Measurements from ENCODE around the gene BCKDHA. TPM values are rescaled to one million over a fixed set of nuclear protein-coding genes. Genes with fewer than 3 reads are reported as not detected.

The BCKDHA gene
- total RNA-seq, 3 donors from 2014 or later (not counting 1 experiment from before 2014, with no cell fraction given), result 26.5 to 29.0 (median 28.3) TPM

DNA sequence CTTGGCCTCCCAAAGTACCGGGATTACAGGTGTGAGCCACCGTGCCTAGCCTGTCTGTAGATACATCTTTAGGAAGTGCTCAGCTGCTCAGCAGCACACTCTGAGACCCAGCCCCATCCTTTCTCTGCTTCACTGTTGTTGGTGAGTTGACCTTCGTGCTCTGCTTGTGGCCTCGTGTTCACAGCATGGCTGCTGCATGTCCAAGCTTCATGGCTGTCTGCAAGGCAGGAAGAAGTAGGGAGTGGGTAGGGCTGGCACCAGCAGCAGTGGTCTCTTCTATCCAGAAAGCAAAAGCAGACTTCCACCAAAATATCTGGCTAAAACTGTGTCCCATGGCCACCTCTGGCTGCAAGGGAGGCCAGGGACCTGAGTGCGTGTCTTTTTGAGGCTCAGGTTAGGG lies 15.3 kb downstream of the BCKDHA start:
- TF ChIP-seq, protein P1, sequence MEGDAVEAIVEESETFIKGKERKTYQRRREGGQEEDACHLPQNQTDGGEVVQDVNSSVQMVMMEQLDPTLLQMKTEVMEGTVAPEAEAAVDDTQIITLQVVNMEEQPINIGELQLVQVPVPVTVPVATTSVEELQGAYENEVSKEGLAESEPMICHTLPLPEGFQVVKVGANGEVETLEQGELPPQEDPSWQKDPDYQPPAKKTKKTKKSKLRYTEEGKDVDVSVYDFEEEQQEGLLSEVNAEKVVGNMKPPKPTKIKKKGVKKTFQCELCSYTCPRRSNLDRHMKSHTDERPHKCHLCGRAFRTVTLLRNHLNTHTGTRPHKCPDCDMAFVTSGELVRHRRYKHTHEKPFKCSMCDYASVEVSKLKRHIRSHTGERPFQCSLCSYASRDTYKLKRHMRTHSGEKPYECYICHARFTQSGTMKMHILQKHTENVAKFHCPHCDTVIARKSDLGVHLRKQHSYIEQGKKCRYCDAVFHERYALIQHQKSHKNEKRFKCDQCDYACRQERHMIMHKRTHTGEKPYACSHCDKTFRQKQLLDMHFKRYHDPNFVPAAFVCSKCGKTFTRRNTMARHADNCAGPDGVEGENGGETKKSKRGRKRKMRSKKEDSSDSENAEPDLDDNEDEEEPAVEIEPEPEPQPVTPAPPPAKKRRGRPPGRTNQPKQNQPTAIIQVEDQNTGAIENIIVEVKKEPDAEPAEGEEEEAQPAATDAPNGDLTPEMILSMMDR (IDR thresholded peaks at IDR 0.05), result no peak
- H3K27me3 Mint-ChIP-seq (ENCODE audit: low read depth in 2 of 2), result no peaks in the 10 kb centered on the region
- Histone ChIP-seq H3K4me1 (ENCODE audit: control insufficient read depth, insufficient read depth, low read length) (peaks cover 22% of the 10 kb centered on the region), H3K9me3 (ENCODE audit: control insufficient read depth, insufficient read depth, low read length) (no peaks in the 10 kb centered on the region), H3K4me3 (ENCODE audit: low read length) (no peak overlapping the region), H3K27ac (ENCODE audit: low read length) (no peak overlapping the region), H3K27me3 (ENCODE audit: control insufficient read depth, insufficient read depth, low read length) (no peaks in the 10 kb centered on the region), H3K36me3 (ENCODE audit: control insufficient read depth, insufficient read depth, low read length) (peaks cover 43% of the 10 kb centered on the region)
- H3K4me3 Mint-ChIP-seq, result no peak overlapping the region
- no peak overlapping the region for H3K27ac Mint-ChIP-seq
- H3K4me1 Mint-ChIP-seq, result peaks cover 6 to 19% of the 10 kb centered on the region in 2 donors
- 97% methylated on average over 5 of the region's 5 CpGs for WGBS (ENCODE audit: insufficient coverage)
- no peaks in the 10 kb centered on the region for H3K9me3 Mint-ChIP-seq
- intact Hi-C loops (cut with micrococcal nuclease), result no loop called here
- no peak for ATAC-seq
- no peaks in the 10 kb centered on the region for H3K36me3 Mint-ChIP-seq
- DNase-seq, result no peak

DNA sequence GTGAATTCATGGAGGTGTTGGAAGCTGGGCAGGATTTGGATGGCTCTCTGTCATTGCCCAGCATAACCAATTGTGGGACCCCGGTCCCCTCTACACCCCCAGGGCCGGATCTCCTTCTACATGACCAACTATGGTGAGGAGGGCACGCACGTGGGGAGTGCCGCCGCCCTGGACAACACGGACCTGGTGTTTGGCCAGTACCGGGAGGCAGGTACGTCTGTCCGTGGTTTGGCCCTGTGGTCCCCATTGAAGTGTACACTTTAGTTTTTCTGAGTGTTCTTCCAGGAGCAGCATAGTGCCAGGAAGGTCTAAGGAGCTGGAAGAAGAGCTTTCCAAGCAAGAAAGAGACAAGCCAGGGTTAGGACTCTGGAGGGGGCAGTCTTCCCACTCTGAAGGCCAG lies 16.3 kb downstream of the BCKDHA start:
- Histone ChIP-seq H3K9me3 (ENCODE audit: control insufficient read depth, insufficient read depth, low read length) (no peaks in the 10 kb centered on the region), H3K27me3 (ENCODE audit: control insufficient read depth, insufficient read depth, low read length) (no peaks in the 10 kb centered on the region), H3K27ac (ENCODE audit: low read length) (no peak overlapping the region), H3K4me1 (ENCODE audit: control insufficient read depth, insufficient read depth, low read length) (peaks cover 18% of the 10 kb centered on the region), H3K36me3 (ENCODE audit: control insufficient read depth, insufficient read depth, low read length) (peaks cover 49% of the 10 kb centered on the region), H3K4me3 (ENCODE audit: low read length) (no peak overlapping the region)
- 96% methylated on average over 10 of the region's 10 CpGs for WGBS (ENCODE audit: insufficient coverage)
- H3K9me3 Mint-ChIP-seq, result no peaks in the 10 kb centered on the region
- no peaks in the 10 kb centered on the region for H3K36me3 Mint-ChIP-seq
- peaks cover 6 to 16% of the 10 kb centered on the region in 2 donors for H3K4me1 Mint-ChIP-seq
- TF ChIP-seq, protein P1 (IDR thresholded peaks at IDR 0.05), result no peak
- no peak overlapping the region for H3K4me3 Mint-ChIP-seq
- no peaks in the 10 kb centered on the region for H3K27me3 Mint-ChIP-seq (ENCODE audit: low read depth in 2 of 2)
- intact Hi-C loops (cut with micrococcal nuclease), result no loop called here
- no peak overlapping the region for H3K27ac Mint-ChIP-seq
- DNase-seq (no peak), ATAC-seq (no peak)

DNA sequence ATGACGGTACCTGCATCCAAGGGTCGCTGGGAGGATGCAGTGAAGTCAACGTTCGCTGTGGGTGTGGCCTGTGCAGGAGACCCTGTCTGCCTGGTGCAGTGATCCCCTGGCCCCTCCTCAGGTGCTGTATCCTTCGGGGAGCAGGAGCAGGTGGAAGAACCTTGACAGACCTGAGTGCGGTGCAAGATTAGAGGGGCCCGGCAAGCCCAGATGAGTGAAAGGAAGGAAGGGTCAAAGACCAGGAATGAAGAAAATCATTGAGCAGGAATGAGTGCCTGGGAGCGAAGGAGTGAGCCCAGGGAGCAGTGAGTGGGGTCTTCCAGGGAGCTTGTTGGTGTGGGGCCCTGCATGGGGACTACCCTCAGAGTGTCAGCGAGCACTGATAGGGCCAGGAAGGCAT lies 16.8 kb downstream of the BCKDHA start:
- Histone ChIP-seq H3K36me3 (ENCODE audit: control insufficient read depth, insufficient read depth, low read length) (peaks cover 54% of the 10 kb centered on the region), H3K27ac (ENCODE audit: low read length) (no peak overlapping the region), H3K27me3 (ENCODE audit: control insufficient read depth, insufficient read depth, low read length) (no peaks in the 10 kb centered on the region), H3K4me3 (ENCODE audit: low read length) (no peak overlapping the region), H3K4me1 (ENCODE audit: control insufficient read depth, insufficient read depth, low read length) (peaks cover 13% of the 10 kb centered on the region), H3K9me3 (ENCODE audit: control insufficient read depth, insufficient read depth, low read length) (no peaks in the 10 kb centered on the region)
- H3K4me3 Mint-ChIP-seq, result no peak overlapping the region
- no peak for DNase-seq
- no peak for ATAC-seq
- no peaks in the 10 kb centered on the region for H3K9me3 Mint-ChIP-seq
- intact Hi-C loops (cut with micrococcal nuclease), result no loop called here
- H3K27me3 Mint-ChIP-seq (ENCODE audit: low read depth in 2 of 2), result no peaks in the 10 kb centered on the region
- no peaks in the 10 kb centered on the region for H3K36me3 Mint-ChIP-seq
- peak overlapping the region in 1 of 2 donors; percentile 66 for H3K27ac Mint-ChIP-seq
- peaks cover 1 to 11% of the 10 kb centered on the region in 2 donors for H3K4me1 Mint-ChIP-seq
- TF ChIP-seq, protein P1 (IDR thresholded peaks at IDR 0.05), result no peak
- 96% methylated on average over 9 of the region's 9 CpGs for WGBS (ENCODE audit: insufficient coverage)

DNA sequence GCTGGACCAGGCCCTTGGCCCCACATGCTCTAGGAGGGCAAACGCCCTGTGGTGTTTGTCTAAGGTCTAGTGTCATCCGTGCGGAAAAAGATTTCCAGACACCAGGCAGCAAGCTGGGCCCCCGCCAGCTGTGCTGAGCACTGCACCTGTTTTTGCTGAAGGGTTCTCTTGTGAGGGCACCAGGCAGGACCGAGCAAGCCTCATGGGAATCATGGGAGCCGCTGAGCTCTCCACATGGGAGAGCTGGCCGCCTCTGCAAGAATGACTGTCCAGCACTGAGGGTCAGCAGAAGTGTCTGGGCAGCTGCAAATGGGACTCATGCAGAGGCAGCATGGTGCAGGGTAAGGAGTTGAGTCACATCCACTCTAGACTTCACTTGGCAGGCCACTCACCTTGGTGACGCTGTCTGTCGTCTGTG lies 17.5 kb downstream of the BCKDHA start:
- Mint-ChIP-seq H3K4me1 (peaks cover 0 to 5% of the 10 kb centered on the region in 2 donors), H3K27ac (no peak overlapping the region), H3K9me3 (no peaks in the 10 kb centered on the region), H3K27me3 (ENCODE audit: low read depth in 2 of 2) (no peaks in the 10 kb centered on the region), H3K4me3 (no peak overlapping the region), H3K36me3 (no peaks in the 10 kb centered on the region)
- WGBS (ENCODE audit: insufficient coverage), result 95% methylated on average over 7 of the region's 9 CpGs
- ATAC-seq, result no peak
- H3K4me1 ChIP-seq (ENCODE audit: control insufficient read depth, insufficient read depth, low read length), result peaks cover 11% of the 10 kb centered on the region
- TF ChIP-seq, protein P1 (IDR thresholded peaks at IDR 0.05), result no peak
- no peaks in the 10 kb centered on the region for H3K27me3 ChIP-seq (ENCODE audit: control insufficient read depth, insufficient read depth, low read length)
- H3K27ac ChIP-seq (ENCODE audit: low read length), result no peak overlapping the region
- no peak for DNase-seq
- no peaks in the 10 kb centered on the region for H3K9me3 ChIP-seq (ENCODE audit: control insufficient read depth, insufficient read depth, low read length)
- intact Hi-C loops (cut with micrococcal nuclease), result no loop called here
- H3K4me3 ChIP-seq (ENCODE audit: low read length), result no peak overlapping the region
- peaks cover 60% of the 10 kb centered on the region for H3K36me3 ChIP-seq (ENCODE audit: control insufficient read depth, insufficient read depth, low read length)
